GM15510 (cell line): Measurements from ENCODE around the gene PDE6B.

Experiments
- POLR2A ChIP-seq: IDR thresholded peaks from 3 replicates; pipeline ENCODE4 v1.6.1; 2011; ENCODE audit warnings: borderline replicate concordance; ENCODE audit not compliant: insufficient read length; ENCODE audit errors: extremely low read depth

Gene PDE6B

GRCh38 chr4:674172-675035 lies 49.0 kb downstream of the PDE6B start, which contains the start of the genes ATP5ME and MYL5:
TSS of gene ATP5ME (minus strand) at chr4:674276. CDS start at chr4:674247, 29 bp downstream.
TSS of gene MYL5 (plus strand) at chr4:674542. CDS start at chr4:678027, 3,485 bp downstream.
- peak; percentile 81 for TF ChIP-seq POLR2A

GRCh38 chr4:675036-675882 lies 49.9 kb downstream of the PDE6B start:
- TF ChIP-seq POLR2A, result peak; percentile 34

- TF ChIP-seq POLR2A, result no peak
Observed at GRCh38 chr4:675980-676870, 50.9 kb downstream of the PDE6B start.

- peak; percentile 6 for TF ChIP-seq POLR2A
Observed at GRCh38 chr4:676871-677235, 51.5 kb downstream of the PDE6B start.

GRCh38 chr4:677431-678293 lies 52.3 kb downstream of the PDE6B start:
- TF ChIP-seq POLR2A, result no peak

- no peak for TF ChIP-seq POLR2A
Observed at GRCh38 chr4:678331-679103, 53.1 kb downstream of the PDE6B start.

GRCh38 chr4:679104-679481 lies 53.7 kb downstream of the PDE6B start:
- no peak for TF ChIP-seq POLR2A

GRCh38 chr4:679629-680028 lies 54.3 kb downstream of the PDE6B start:
- no peak for TF ChIP-seq POLR2A

GRCh38 chr4:680091-680490 lies 54.7 kb downstream of the PDE6B start:
- TF ChIP-seq POLR2A, result no peak

- no peak for TF ChIP-seq POLR2A
Observed at GRCh38 chr4:680551-680927, 55.2 kb downstream of the PDE6B start.

- no peak for TF ChIP-seq POLR2A
Observed at GRCh38 chr4:680928-681645, 55.7 kb downstream of the PDE6B start.

GRCh38 chr4:681736-682451 lies 56.5 kb downstream of the PDE6B start:
- no peak for TF ChIP-seq POLR2A
